Caco-2 (cell line): ENCODE results near the gene HAPLN3. TPM values are rescaled to one million over a fixed set of nuclear protein-coding genes. Genes with fewer than 3 reads are reported as not detected.

ENCODE experiments used
- BruUV-seq: library from RNA; stranded (reverse); fragments of 400-500 nt; replicated peaks from 2 replicates; lab custom pipeline; 2021; lab: Mats Ljungman, UMichigan
- CTCF ChIA-PET: fragments of 300-600 bp; sonication (Branson Sonifier 250); formaldehyde crosslinking; loops from one replicate; lab custom pipeline; 2022; ENCODE audit warnings: antibody characterized with exemption; lab: Charles Lee
- POLR2A ChIA-PET: fragments of 300-600 bp; sonication (Branson Sonifier 250); formaldehyde crosslinking; loops from one replicate; lab custom pipeline; 2022; ENCODE audit warnings: antibody characterized with exemption; lab: Charles Lee
- DNase-seq, 2 experiments: peaks; one replicate each; pipeline versions ENCODE4 v3.0.0 to v3.0.0-alpha.2; 2020 to 2022
- H3K27me3 ChIP-seq: replicated peaks from 2 replicates; pipeline ENCODE4 v1.6.0; 2011; ENCODE audit warnings: low read length; ENCODE audit not compliant: control insufficient read depth, insufficient read depth
- H3K36me3 ChIP-seq: 2 replicates; pipeline ENCODE4 v1.5.1; 2011; ENCODE audit warnings: low read length; ENCODE audit not compliant: control insufficient read depth, insufficient read depth
- H3K4me1 ChIP-seq: fragments of 250-450 bp; sonication (Bioruptor Pico); 2 replicates; pipeline ENCODE4 v1.5.1; 2020; ENCODE audit warnings: mild to moderate bottlenecking
- H3K4me3 ChIP-seq: 2 replicates; pipeline ENCODE4 v1.5.1; 2011; ENCODE audit warnings: low read depth, mild to moderate bottlenecking, control low read depth, low read length
- H3K9me3 ChIP-seq: fragments of 250-450 bp; sonication (Bioruptor Pico); 2 replicates; pipeline ENCODE4 v1.5.1; 2020; ENCODE audit warnings: mild to moderate bottlenecking, moderate library complexity
- H3K27ac Mint-ChIP-seq: one replicate; pipeline ENCODE4 v1.8.0; 2022; ENCODE audit warnings: mixed read lengths; ENCODE audit not compliant: unreplicated experiment
- H3K27me3 Mint-ChIP-seq: one replicate; pipeline ENCODE4 v1.8.0; 2022; ENCODE audit warnings: mixed read lengths; ENCODE audit not compliant: insufficient read depth, unreplicated experiment
- H3K36me3 Mint-ChIP-seq: one replicate; pipeline ENCODE4 v1.8.0; 2022; ENCODE audit warnings: mild to moderate bottlenecking, mixed read lengths; ENCODE audit not compliant: insufficient read depth, unreplicated experiment
- H3K4me1 Mint-ChIP-seq: one replicate; pipeline ENCODE4 v1.8.0; 2022; ENCODE audit warnings: low read depth, mixed read lengths; ENCODE audit not compliant: unreplicated experiment
- H3K4me3 Mint-ChIP-seq: one replicate; pipeline ENCODE4 v1.8.0; 2022; ENCODE audit warnings: mild to moderate bottlenecking, moderate library complexity, mixed read lengths; ENCODE audit not compliant: unreplicated experiment
- H3K9me3 Mint-ChIP-seq: one replicate; pipeline ENCODE4 v1.8.0; 2022; ENCODE audit warnings: mixed read lengths; ENCODE audit not compliant: unreplicated experiment
- CTCF ChIP-seq, 2 experiments: fragments of 200-600 bp in 1 of 2; IDR thresholded peaks; 1 replicate in 1 of 2; 2 replicates in 1 of 2; pipeline versions ENCODE4 v1.5.1 to v1.8.0; 2011 to 2022; ENCODE audit warnings: antibody characterized with exemption in 1 of 2, control low read depth in 1 of 2, inconsistent platforms in 1 of 2, low read depth in 1 of 2, low read length in 1 of 2, mild to moderate bottlenecking in 1 of 2, moderate library complexity in 1 of 2; ENCODE audit not compliant: insufficient read depth in 1 of 2, severe bottlenecking in 1 of 2, unreplicated experiment in 1 of 2
- intact Hi-C: fragments of 100-400 bp; cut with micrococcal nuclease; formaldehyde crosslinking; loops from one replicate; pipeline ENCODE4 v1.10.0; 2022; ENCODE audit not compliant: unreplicated experiment
- total RNA-seq: library from RNA; stranded (reverse); gene quantifications from 2 replicates; pipeline ENCODE4 v1.2.3, GENCODE V29; 2022

The HAPLN3 gene
- total RNA-seq, 1 experiment from 2014 or later = 16.7 TPM

GRCh38 chr15:88904257-88904623 lies 8.9 kb upstream of the HAPLN3 start:
- POLR2A ChIA-PET = interaction anchor here (1.8 kb wide), 1 partner anchor 91 kb away, joined by 7 read pairs; no protein-coding TSS in a partner anchor
- CTCF ChIA-PET = interaction anchor here (0.5 to 3.2 kb wide), 17 partner anchors 25 to 280 kb away, joined by 3 to 48 read pairs (median 5); partner anchors contain the start of gene ABHD2
- Histone ChIP-seq H3K4me1 (peaks cover 14% of the 10 kb centered on the region; the same call in 1 of the 2 replicates), H3K36me3 (peaks cover 9% of the 10 kb centered on the region), H3K27me3 (no peaks in the 10 kb centered on the region), H3K4me3 (no peak overlapping the region), H3K9me3 (no peaks in the 10 kb centered on the region)
- H3K4me1 Mint-ChIP-seq = peaks cover 17% of the 10 kb centered on the region
- H3K36me3 Mint-ChIP-seq = peaks cover 75% of the 10 kb centered on the region
- no peak for TF ChIP-seq CTCF (IDR thresholded peaks at IDR 0.05; ENCODE audit: insufficient read depth in 1 of 2, low read depth in 1 of 2, low read length in 1 of 2, severe bottlenecking in 1 of 2, unreplicated experiment in 1 of 2)
- no TSS peak for BruUV-seq
- peak overlapping the region; percentile 3 for H3K4me3 Mint-ChIP-seq
- no peaks in the 10 kb centered on the region for H3K9me3 Mint-ChIP-seq
- DNase-seq = no peak
- intact Hi-C loops = loop anchor here (1.0 to 5.0 kb wide), 3 partner anchors 100 to 268 kb away; no protein-coding TSS in a partner anchor
- no peak overlapping the region for H3K27ac Mint-ChIP-seq
- no peaks in the 10 kb centered on the region for H3K27me3 Mint-ChIP-seq

- no peaks in the 10 kb centered on the region for H3K27me3 ChIP-seq
- intact Hi-C loops = loop anchor here (5.0 kb wide), 1 partner anchor 269 kb away; no protein-coding TSS in a partner anchor
- POLR2A ChIA-PET = no interaction called here
- H3K4me3 Mint-ChIP-seq = no peak overlapping the region
- CTCF ChIA-PET = interaction anchor here (1.4 kb wide), 1 partner anchor 275 kb away, joined by 4 read pairs; no protein-coding TSS in a partner anchor
- no peaks in the 10 kb centered on the region for H3K9me3 ChIP-seq
- H3K36me3 Mint-ChIP-seq = peaks cover 75% of the 10 kb centered on the region
- peaks cover 17% of the 10 kb centered on the region for H3K4me1 Mint-ChIP-seq
- BruUV-seq = no TSS peak
- H3K4me1 ChIP-seq = peaks cover 14% of the 10 kb centered on the region; the same call in 1 of the 2 replicates
- DNase-seq = no peak
- H3K9me3 Mint-ChIP-seq = no peaks in the 10 kb centered on the region
- H3K36me3 ChIP-seq = peaks cover 9% of the 10 kb centered on the region
- H3K27me3 Mint-ChIP-seq = no peaks in the 10 kb centered on the region
- H3K27ac Mint-ChIP-seq = no peak overlapping the region
- no peak overlapping the region for H3K4me3 ChIP-seq
- no peak for TF ChIP-seq CTCF (IDR thresholded peaks at IDR 0.05; ENCODE audit: insufficient read depth in 1 of 2, low read depth in 1 of 2, low read length in 1 of 2, severe bottlenecking in 1 of 2, unreplicated experiment in 1 of 2)
Measured at GRCh38 chr15:88902846-88903245, 7.5 kb upstream of the HAPLN3 start.

- H3K4me3 ChIP-seq = no peak overlapping the region
- Mint-ChIP-seq H3K27me3 (no peaks in the 10 kb centered on the region), H3K27ac (peak overlapping the region; percentile 74), H3K4me3 (no peak overlapping the region), H3K36me3 (peaks cover 77% of the 10 kb centered on the region), H3K4me1 (peaks cover 17% of the 10 kb centered on the region), H3K9me3 (no peaks in the 10 kb centered on the region)
- intact Hi-C loops = loop anchor here (5.0 kb wide), 1 partner anchor 270 kb away; no protein-coding TSS in a partner anchor
- ChIA-PET CTCF (interaction anchor here (1.4 kb wide), 1 partner anchor 275 kb away, joined by 4 read pairs; no protein-coding TSS in a partner anchor), POLR2A (no interaction called here)
- peaks cover 14% of the 10 kb centered on the region; the same call in 1 of the 2 replicates for H3K4me1 ChIP-seq
- H3K9me3 ChIP-seq = no peaks in the 10 kb centered on the region
- no peak for TF ChIP-seq CTCF (IDR thresholded peaks at IDR 0.05; ENCODE audit: insufficient read depth in 1 of 2, low read depth in 1 of 2, low read length in 1 of 2, severe bottlenecking in 1 of 2, unreplicated experiment in 1 of 2)
- H3K36me3 ChIP-seq = peaks cover 8% of the 10 kb centered on the region
- BruUV-seq = no TSS peak
- H3K27me3 ChIP-seq = no peaks in the 10 kb centered on the region
- DNase-seq = no peak
Measured at GRCh38 chr15:88902221-88902835, 7.0 kb upstream of the HAPLN3 start.
